Measurements from ENCODE around the gene GJD4.

GJD4 gene

DNA sequence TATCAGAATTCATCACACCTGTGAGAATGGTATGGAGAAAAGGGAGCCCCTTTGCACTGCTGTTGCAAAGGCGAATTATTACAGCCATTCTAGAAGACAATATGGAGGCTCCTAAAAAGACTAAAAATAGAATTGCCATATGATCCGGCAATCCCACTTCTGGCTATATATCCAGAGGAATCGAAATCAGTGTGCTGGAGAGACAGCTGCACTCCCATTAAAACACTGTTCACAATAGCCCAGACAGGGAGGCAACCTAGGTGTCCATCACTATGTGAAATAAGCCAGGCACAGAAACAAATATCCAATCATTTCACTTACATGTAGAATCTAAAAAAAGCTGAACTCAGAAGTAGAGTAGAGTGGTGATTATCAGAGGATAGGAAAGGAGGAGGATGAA is 26.0 kb upstream of the GJD4 start:
- no peak for DNase-seq (ENCODE audit: low spot score)

DNA sequence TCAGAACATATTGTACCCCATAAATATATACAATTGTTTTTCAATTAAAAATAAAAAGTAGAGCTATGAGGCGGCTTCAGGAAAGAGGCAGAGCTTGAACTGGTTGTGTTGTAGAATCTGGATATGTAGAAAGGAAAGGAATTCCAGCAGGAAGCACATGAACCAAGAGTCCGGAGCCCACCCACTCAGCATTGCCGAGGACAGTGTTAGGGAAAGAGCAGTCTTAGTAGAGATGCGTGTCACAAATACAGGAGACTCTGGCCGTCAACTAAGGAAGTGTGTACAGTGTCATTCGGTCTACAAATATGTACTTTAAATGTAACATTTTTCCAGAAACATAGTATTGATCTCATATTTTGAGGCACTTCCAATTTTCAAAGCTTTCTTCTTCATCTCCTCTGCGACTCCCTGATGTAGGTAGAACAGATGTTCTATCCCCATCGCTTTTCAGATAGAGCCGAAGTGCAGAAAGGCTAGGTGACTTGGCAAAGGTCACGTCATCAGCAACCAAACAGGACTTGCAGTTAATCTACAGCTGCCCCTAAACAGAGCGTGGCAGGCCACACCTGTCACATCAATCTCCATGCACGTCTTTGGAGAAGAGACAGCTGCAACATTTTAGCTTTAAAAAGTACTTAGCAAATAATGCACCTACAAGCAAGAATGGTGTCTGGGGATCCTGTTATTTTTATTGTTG is 25.3 kb upstream of the GJD4 start:
- DNase-seq (ENCODE audit: low spot score), result no peak

DNA sequence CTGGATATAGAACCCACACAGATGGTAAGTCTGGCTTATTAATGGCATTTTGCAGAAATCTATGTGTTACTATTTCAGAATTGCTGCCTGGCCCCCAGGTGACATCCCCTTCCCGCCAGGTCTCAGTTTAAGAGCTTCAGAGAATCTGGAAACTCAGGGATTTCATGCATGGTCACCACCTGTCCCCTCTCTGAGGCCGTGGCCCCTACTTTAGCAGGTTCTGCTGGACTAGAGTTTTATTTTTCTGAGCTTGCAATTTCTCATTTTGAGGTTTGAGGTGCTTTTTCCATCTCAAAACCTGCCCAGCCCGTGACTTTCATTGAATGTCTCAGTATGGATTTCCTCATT is 24.7 kb upstream of the GJD4 start:
- DNase-seq (ENCODE audit: low spot score), result no peak

DNA sequence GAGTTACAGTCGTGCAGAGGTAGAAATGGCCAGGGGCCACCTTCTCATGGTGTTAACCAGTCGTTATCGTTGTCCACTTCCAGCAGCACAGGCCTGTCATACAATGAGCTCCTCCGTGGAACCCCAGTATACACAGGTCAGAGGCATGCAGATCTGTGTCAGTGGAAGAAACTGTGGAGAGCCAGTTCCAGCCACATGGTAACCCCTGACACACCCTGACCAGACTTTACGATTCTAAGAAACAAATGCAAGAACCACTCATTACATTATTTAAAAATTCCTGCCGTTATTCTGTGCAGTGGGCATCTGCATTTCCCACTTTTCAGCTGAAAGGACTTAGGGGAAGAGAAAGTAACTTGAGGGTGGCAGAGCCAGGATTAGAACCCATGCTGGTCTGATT is 23.5 kb upstream of the GJD4 start:
- no peak for DNase-seq (ENCODE audit: low spot score)

DNA sequence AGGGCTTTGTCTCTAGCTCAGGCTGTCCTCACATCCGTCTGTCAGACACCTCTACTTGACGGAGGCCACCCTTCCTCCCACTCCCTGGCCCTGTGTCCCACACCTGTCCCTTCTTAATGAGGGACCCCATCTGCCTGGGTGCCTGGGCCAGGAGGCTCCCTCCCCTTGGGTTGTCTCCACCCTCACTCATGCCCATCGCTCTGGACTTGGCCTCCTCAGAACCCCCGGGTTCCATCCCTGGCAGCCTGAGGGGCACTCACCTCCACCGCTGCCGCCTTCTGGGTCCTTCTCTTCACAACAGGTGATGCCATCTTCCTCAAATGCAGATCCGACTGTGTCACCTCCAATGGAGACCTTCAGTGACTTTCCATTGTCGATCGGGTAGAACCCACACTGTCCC is 20.2 kb upstream of the GJD4 start:
- DNase-seq (ENCODE audit: low spot score), result no peak

DNA sequence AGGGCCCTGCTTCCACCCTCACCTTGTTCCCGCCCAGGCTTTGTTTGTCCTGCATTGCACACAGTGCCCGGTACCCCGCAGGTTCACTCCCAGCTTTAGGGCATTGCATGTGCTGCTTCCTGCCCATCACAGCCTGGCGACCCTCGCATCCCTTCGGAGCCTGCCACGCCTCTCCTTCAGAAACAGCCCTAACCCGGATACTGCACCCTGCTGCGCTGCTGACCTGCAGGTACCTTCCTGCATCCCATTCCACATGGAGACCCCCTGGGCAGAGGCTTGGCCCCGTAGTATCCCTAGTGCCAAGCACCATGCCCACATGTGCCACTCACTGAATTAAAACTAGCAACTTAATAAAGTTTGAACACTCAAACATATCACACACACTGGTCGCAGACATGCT is 19.8 kb upstream of the GJD4 start:
- DNase-seq (ENCODE audit: low spot score), result no peak

DNA sequence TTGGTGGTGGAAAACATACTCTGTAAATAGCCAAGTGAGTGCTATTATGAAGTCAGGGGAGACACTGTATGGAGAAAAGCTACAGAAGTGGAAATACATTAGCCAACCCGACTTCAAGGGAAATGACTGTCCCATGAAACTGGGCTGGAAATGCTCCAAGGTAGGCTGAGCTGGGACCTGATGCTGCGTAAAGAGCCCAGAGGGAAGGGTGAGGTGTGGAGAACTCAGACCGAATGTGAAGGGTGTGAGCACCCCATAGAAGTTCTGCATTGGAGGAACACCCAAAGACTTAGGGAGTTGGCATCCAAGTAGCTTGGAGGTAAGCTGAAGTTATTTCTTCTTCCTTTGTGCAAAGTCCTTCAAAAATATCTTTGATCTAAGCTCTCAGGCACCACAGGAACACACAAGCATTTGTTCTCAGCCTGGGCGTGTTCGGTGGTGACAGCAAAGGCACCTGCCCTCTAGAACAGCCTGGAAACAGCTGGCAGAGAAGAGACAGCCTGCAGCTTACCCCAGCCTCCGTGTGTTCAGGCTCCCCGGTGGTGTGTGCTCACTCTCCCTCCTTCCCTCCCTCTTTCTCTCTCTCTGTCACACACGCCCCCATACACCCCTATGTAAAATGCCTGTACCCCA is 19.1 kb upstream of the GJD4 start:
- DNase-seq (ENCODE audit: low spot score), result no peak

DNA sequence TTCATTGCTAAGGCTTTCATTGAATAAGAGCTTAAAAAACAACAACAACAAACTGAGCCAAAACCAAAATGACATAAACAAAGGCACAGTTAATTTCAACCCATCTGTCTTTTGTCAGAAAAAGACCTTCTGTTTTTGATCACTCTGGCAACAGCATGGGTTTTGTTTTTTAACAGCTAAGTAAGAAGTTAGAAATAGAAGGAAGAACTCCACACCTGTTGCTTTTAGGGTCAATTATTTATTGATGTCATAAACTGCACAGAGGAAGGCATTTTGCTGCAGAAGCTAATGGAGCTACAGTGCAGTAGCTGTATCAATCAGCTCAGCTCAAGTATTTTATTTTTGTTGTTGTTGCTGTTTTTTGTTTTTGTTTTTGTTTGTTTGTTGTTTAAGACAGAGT is 16.3 kb upstream of the GJD4 start:
- no peak for DNase-seq (ENCODE audit: low spot score)

DNA sequence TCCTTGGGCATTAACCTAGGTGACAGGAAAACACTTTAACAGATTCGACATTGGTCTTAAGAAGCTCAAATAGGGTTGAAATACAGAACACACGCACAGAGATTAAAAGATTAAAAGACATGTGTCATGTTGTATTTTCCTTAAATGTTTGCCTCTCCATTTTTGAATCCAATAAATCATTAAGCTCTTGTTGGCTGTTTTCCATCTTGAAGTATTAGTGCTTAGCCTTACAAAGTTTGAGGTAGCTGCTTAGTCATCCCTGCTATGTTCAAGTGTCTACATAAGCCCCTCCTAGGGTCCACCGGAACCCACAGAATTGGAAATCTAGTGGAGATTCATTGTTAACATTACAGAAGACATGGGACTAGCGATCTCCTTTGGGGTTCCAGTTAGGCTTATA is 12.7 kb upstream of the GJD4 start:
- no peak for DNase-seq (ENCODE audit: low spot score)

DNA sequence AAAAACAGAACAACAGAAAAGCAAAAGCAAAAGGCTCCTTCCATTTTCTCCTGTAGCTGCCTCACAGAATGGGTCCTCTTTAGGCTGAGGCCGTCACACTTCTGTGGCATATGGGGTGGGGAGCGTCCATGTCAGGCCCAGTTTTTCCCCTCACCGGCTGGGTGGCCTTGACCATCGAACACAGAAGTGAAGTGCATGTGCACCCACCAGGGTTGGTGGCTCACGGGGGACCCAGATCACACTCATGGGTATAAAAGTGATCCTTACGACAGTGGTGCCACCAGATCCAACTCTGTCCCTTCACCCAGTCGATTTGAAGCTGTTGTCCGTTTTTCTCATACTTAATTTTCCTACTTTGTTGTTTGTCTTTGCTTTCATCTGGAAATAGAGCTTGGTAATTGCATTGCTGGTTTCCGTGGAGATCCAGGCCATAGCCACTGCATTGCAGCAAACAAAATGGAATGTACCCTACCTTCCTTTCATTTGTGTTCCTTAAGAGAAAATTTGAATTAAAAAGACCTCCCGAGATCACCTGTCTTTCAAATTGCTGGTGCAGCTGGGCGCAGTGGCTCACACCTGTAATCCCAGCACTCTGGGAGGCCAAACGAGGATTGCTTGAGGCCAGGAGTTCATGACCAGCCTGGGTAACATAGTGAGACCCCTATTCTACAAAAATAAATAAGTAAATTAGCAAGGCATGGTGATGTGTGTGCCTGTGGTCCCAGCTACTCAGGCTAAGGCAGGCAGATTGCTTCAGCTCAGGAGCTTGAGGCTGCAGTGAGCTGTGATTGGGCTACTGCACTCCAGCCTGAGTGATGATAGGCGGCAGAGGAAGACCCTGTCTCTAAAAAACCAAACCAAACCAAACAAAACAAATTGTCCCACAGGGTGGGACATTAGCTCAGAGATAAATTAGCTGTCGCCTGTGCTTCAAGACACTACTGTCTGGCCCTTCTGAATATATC is 10.7 kb upstream of the GJD4 start:
- no peak for DNase-seq (ENCODE audit: low spot score)

DNA sequence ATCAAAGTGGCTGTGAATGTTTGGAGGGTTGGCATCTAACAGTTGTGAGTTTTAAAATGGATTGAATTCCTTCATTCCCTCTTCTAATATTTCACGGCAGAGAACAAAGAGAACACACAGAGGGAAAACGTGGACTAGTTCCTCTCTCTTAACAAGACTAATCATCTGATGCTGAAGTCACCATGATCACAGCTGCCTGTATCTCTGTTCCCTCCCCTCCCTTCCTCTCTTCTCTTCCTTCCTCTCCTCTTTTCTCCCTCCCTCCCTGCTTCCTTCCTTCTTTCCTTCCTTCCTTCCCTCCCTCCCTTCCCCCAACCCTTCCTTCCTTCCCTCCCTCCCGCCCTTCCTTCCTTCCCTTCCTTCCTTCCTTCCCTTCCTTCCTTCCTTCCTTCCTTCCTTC is 10.0 kb upstream of the GJD4 start:
- DNase-seq (ENCODE audit: low spot score), result no peak

DNA sequence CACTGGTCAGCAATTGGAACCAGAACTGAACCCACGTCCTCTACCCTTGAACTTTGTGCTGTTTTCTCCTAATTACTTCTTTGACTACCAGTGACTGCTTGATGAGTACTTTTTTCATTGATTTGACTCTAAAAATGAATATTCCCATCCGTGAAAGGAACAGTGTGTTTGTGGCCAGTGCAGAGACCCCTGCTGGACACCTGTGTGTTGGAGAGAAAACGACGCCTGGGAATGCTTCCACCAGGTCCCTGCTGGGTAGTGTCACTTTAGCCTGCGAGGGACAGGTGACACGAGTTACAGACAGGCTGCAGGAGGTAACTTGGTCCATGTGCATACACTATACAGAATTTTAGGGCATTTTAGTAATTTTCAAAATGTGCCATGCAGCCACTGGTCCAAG is 6.8 kb upstream of the GJD4 start:
- DNase-seq (ENCODE audit: low spot score), result no peak

DNA sequence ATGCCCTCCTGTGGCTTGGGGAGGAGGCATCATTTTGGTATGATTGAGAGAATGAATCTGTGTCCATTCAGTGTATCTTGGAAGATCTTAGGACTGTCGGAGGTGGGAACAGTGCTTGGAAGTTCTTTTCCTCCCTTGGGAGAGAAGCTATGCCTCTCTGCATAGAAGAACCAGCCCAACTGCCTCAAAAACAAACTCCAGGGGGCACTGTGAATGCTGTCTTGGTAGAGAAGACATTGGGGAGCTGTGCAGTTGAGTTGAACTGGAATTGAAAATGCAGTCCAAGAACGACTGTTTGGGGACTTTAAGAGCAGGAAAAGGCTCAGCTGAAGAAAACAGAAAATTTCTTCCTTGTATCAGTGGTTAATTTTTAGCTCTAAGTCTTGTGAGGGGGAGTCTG is 4.9 kb upstream of the GJD4 start:
- DNase-seq (ENCODE audit: low spot score), result no peak

DNA sequence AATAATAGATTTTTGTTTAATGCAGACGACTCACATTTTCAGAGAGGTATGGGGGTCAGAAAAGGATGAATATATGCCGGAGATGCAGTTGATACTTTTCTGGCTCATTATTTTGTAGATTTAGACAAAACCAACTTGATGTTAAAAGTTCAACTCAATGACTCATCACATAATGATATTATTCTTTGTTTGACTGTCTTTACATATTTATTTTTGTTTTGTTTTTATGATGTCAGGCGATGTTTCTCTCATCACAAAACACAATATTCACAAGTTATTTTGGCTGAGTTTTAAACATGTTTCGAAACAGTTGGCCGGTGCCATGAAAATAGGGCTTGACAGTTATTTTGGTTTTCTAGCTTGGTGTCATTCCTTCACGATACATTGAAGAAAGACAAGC is 1.3 kb downstream of the GJD4 start:
- no peak for DNase-seq (ENCODE audit: low spot score)

DNA sequence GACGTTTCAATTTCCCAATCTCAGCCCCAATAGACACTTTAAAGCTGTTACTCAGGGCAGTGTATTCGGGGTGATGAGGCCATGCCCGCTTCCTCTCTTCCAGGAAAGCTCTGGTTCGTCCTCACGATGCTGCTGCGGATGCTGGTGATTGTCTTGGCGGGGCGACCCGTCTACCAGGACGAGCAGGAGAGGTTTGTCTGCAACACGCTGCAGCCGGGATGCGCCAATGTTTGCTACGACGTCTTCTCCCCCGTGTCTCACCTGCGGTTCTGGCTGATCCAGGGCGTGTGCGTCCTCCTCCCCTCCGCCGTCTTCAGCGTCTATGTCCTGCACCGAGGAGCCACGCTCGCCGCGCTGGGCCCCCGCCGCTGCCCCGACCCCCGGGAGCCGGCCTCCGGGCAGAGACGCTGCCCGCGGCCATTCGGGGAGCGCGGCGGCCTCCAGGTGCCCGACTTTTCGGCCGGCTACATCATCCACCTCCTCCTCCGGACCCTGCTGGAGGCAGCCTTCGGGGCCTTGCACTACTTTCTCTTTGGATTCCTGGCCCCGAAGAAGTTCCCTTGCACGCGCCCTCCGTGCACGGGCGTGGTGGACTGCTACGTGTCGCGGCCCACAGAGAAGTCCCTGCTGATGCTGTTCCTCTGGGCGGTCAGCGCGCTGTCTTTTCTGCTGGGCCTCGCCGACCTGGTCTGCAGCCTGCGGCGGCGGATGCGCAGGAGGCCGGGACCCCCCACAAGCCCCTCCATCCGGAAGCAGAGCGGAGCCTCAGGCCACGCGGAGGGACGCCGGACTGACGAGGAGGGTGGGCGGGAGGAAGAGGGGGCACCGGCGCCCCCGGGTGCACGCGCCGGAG is 2.6 kb downstream of the GJD4 start:
- no peak for DNase-seq (ENCODE audit: low spot score)

DNA sequence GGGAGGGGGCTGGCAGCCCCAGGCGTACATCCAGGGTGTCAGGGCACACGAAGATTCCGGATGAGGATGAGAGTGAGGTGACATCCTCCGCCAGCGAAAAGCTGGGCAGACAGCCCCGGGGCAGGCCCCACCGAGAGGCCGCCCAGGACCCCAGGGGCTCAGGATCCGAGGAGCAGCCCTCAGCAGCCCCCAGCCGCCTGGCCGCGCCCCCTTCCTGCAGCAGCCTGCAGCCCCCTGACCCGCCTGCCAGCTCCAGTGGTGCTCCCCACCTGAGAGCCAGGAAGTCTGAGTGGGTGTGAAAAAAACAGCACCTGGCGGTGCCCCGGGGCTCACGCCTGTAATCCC is 3.2 kb downstream of the GJD4 start:
- no peak for DNase-seq (ENCODE audit: low spot score)

DNA sequence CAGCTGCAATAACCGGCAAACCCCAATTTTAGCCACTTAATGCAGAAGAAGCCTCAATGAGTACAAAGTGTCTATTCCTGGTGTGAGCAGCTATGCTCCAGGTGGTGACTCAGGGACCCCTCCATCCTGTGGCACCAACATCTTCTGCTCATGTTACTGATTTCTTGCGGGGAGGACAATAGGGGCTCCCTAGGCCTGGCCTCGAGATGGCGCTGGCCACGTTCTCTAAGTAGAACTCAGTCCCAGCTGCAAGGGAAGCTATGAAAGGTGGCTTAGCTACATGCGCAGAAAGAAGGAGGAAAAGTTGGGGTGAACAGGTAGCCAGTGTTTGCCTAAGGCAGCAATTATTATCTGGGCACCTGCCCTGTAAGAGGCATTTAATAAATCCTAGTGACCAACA is 6.6 kb downstream of the GJD4 start:
- no peak for DNase-seq (ENCODE audit: low spot score)

DNA sequence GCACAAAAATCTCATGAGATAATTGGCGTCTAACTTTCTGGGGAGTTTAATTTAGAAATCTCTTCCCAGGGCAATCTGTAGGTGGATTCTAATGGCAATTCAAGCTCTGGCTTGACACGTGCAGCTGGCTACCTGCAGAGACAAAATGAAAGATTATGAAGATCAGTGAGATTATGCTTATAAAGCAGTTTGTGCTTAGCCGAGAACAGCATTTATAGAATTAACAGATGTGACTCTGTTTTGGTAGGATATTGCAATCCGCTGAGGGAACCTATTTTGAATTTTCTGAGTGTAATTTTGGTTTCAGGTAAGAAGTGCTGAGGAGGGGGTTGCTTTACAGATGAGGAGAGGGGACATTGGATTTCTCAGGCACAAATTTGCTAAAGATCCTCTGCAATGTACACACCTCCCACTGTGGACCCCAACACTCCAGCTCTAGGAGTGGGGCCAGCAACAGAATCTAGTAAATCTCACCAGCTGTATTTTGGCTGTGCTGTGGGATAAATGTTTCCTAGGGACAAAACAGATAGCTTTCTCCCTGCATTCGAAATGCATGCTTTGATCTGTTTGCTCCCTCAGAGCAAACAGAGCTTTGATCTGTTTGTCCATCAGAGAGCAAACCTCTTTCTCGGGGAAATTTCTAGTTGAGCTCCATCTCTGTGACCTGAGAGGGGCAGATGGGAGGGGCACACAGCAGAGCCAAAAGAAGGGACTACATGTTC is 7.4 kb downstream of the GJD4 start:
- no peak for DNase-seq (ENCODE audit: low spot score)

DNA sequence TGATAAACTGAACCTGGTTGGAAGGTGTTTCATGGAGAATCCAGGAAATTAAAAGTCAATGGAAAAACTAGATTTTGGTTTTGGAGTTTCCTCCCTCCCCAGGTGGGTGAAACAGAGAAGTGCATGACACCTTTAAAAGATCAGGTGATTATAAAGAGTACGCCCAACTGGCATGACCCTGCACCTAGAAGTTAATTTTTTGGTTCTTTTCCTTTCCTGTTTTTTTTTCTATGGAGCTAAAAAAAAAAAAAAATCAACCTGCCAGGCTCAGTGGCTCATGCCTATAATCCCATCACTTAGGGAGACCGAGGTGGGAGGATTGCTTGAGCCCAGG is 7.9 kb downstream of the GJD4 start:
- DNase-seq (ENCODE audit: low spot score), result no peak

DNA sequence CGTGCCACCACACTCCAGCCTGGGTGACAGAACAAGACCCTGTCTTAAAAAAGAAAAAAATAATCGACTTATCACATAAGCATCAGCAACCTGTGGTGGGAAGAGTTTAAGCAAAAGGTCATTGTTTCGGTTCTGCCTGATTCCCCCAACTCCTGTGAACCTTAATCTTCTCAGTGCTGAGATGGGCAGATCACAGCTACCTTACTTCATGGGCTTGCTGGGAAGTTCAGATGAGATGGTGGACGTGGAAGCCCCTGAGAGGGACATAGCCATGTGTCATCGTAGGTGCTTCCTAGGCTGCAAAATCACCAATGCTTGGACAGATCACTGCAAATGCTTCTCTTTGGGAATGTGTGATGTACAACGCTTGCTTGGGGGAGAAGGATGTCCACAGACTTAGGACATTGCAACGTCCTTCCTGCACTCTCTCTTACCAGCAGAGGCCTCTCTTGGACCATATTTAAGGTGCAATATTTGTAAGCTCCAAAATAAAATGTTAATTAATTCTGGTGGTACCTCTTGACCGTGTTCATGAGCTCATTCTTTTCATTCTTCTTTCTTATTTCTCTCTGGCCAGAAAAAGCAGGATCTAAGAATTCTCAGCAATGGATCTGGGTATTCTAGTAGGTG is 8.6 kb downstream of the GJD4 start:
- no peak for DNase-seq (ENCODE audit: low spot score)

DNA sequence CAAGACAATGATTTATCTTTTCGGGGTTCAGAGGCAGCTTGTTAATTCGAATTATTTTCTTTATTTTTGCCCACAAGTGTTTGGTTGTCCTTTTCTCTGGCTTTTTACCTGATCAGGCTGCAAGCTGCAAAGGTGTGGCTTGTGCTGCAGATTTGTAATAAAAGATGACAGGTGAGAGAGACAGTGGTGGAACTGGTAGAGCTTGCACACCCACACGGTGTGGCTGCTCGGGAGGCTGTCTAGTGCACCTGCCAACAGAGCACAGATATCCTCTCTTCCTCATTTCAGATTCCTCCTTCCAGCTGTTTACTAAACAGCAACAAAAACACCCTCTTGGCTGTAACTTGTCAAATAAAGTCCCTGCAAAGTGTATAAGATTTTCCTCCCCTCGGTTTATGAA is 9.2 kb downstream of the GJD4 start:
- no peak for DNase-seq (ENCODE audit: low spot score)
